K562 (cell line): ENCODE data around the gene DDX41. TPM values are rescaled to one million over a fixed set of nuclear protein-coding genes. Genes with fewer than 3 reads are reported as not detected.
"Not testable (repeated sequence)": the region's sequence is repeated elsewhere in the genome, so short reads cannot be mapped to it uniquely, and the experiment has no call there.

Experiments used
- ATAC-seq: fragments of 200-7000 bp; cut with Tn5 transposase; 3 replicates; pipeline ENCODE4 v1.9.1; 2020; ENCODE audit warnings: moderate library complexity
- BruUV-seq: library from RNA; stranded (reverse); fragments of 400-500 nt; replicated peaks from 2 replicates; lab custom pipeline; 2021; lab: Mats Ljungman, UMichigan
- CTCF ChIA-PET: fragments of 300-600 bp; formaldehyde crosslinking; extraction: SDS; loops from one replicate; lab custom pipeline; 2021; ENCODE audit warnings: low intra/inter-chr PET ratio; lab: Yijun Ruan, JAX
- POLR2A ChIA-PET: fragments of 300-600, 350-650 bp; sonication (Branson Sonifier 250); formaldehyde crosslinking; extraction: SDS; loops from one replicate; lab custom pipeline; 2021; ENCODE audit warnings: antibody characterized with exemption, inconsistent platforms; lab: Yijun Ruan, JAX
- DNase-seq, 4 experiments: peaks; one replicate each; pipeline versions ENCODE4 v3.0.0 to v3.0.0-alpha.2; 2011 to 2018; ENCODE audit warnings: low spot score in 3 of 4, mixed read lengths in 3 of 4; ENCODE audit errors: extremely low read depth in 1 of 4
- FAIRE-seq: peaks from 2 replicates; lab custom pipeline; 2011; peaks lifted over from hg19 to GRCh38; lab: Jason Lieb, UNC
- H2AFZ ChIP-seq: 2 replicates; pipeline ENCODE4 v1.6.0; 2011; ENCODE audit warnings: low read depth, low read length, control low read depth, inconsistent platforms
- H3K27ac ChIP-seq: fragments of 200-600 bp; 3 replicates; pipeline ENCODE4 v1.8.0; 2011; ENCODE audit warnings: low read depth, mild to moderate bottlenecking, control low read depth, inconsistent platforms, low read length, moderate library complexity, mixed read lengths; ENCODE audit errors: extremely low read depth
- H3K27me3 ChIP-seq, 2 experiments: fragments of 300-600 bp in 1 of 2; 2 replicates in 1 of 2; 3 replicates in 1 of 2; pipeline versions ENCODE4 v1.6.0 to v1.8.0; 2011; ENCODE audit warnings: inconsistent platforms in 2 of 2, low read length in 2 of 2, mild to moderate bottlenecking in 1 of 2, mixed read lengths in 1 of 2, moderate library complexity in 1 of 2; ENCODE audit not compliant: control insufficient read depth in 2 of 2, insufficient read depth in 2 of 2
- H3K36me3 ChIP-seq: fragments of 300-600 bp; 3 replicates; pipeline ENCODE4 v1.8.0; 2011; ENCODE audit warnings: mild to moderate bottlenecking, low read length, inconsistent platforms; ENCODE audit not compliant: control insufficient read depth, insufficient read depth
- H3K4me1 ChIP-seq, 2 experiments: fragments of 200-600 bp in 1 of 2; replicated peaks in 1 of 2; 2 replicates in 1 of 2; 3 replicates in 1 of 2; pipeline versions ENCODE4 v1.5.1 to v1.8.0; 2011; ENCODE audit warnings: inconsistent platforms in 2 of 2, low read length in 2 of 2, mild to moderate bottlenecking in 1 of 2, mixed read lengths in 1 of 2, moderate library complexity in 1 of 2; ENCODE audit not compliant: control insufficient read depth in 2 of 2, insufficient read depth in 2 of 2
- H3K4me2 ChIP-seq: 2 replicates; pipeline ENCODE4 v1.6.1; 2011; ENCODE audit warnings: low read length, control low read depth, inconsistent platforms, mixed read lengths; ENCODE audit not compliant: insufficient read depth
- H3K4me3 ChIP-seq: fragments of 200-600 bp; sonication (generic), shearing (Covaris generic); 2 replicates; pipeline ENCODE4 v1.5.1; 2016; ENCODE audit warnings: control low read depth, inconsistent platforms
- H3K79me2 ChIP-seq: fragments of 200-600 bp; 3 replicates; pipeline ENCODE4 v1.8.0; 2011; ENCODE audit warnings: low read length, inconsistent platforms; ENCODE audit not compliant: control insufficient read depth, insufficient read depth
- H3K9ac ChIP-seq, 2 experiments: 2 replicates each; pipeline versions ENCODE4 v1.6.0 to v1.6.1; 2011; ENCODE audit warnings: low read depth in 2 of 2, low read length in 2 of 2, control low read depth in 1 of 2, inconsistent platforms in 1 of 2, mild to moderate bottlenecking in 1 of 2, mixed read lengths in 1 of 2; ENCODE audit not compliant: insufficient read depth in 1 of 2
- H3K9me1 ChIP-seq: one replicate; pipeline ENCODE4 v1.6.0; 2011; ENCODE audit warnings: inconsistent platforms, mild to moderate bottlenecking, low read length, moderate library complexity; ENCODE audit not compliant: control insufficient read depth, insufficient read depth
- H3K9me3 ChIP-seq: replicated peaks from 2 replicates; pipeline ENCODE4 v1.5.1; 2011; ENCODE audit warnings: low read depth, low read length, inconsistent platforms; ENCODE audit not compliant: control insufficient read depth, insufficient read depth
- H4K20me1 ChIP-seq: replicated peaks from 2 replicates; pipeline ENCODE4 v1.6.1; 2011; ENCODE audit warnings: low read length, inconsistent platforms, mixed read lengths; ENCODE audit not compliant: control insufficient read depth, insufficient read depth
- KDM2B ChIP-seq: fragments of 250-450 bp; sonication (Bioruptor Pico); IDR thresholded peaks from 2 replicates; pipeline ENCODE4 v1.8.0; 2021; ENCODE audit warnings: mild to moderate bottlenecking, moderate library complexity
- POLR2G ChIP-seq: fragments of 200-400 bp; formaldehyde crosslinking; IDR thresholded peaks from 2 replicates; pipeline ENCODE4 v1.6.1; 2017; ENCODE audit warnings: low read depth, mild to moderate bottlenecking, antibody characterized with exemption, low read length, moderate library complexity
- RERE ChIP-seq: sonication (generic); formaldehyde crosslinking; IDR thresholded peaks from 2 replicates; pipeline ENCODE4 v1.8.0; 2023; ENCODE audit warnings: missing genetic modification reagents, mild to moderate bottlenecking, borderline replicate concordance
- WGBS: fragments of 100-300 bp; shearing (Covaris generic); methylation state at CpG from one replicate; pipeline ENCODE4 v1.1.6; 2016; ENCODE audit warnings: low coverage, mixed read lengths; ENCODE audit not compliant: insufficient coverage; ENCODE audit errors: missing lambda C conversion rate; 5-methylcytosine and 5-hydroxymethylcytosine counted together
- in situ Hi-C: fragments of 300-500 bp; cut with MboI; formaldehyde crosslinking; loops from 4 replicates; pipeline ENCODE4 v1.15.0; 2018; ENCODE audit warnings: inconsistent platforms, mixed read lengths
- intact Hi-C: fragments of 100-400 bp; cut with micrococcal nuclease; formaldehyde crosslinking; loops from 2 replicates; pipeline ENCODE4 v1.14.2; 2022
- polyA plus RNA-seq, 8 experiments: library from polyadenylated mRNA; depleted of rRNA in 4 of 8; stranded (reverse) in 5 of 8; unstranded in 3 of 8; fragments of >200 nt; fragmentation: Nextera tagmentation in 2 of 8; fragmentation: Illumina TruSeq in 1 of 8; extraction: Ambion mirVana in 2 of 8; extraction: Trizol in 1 of 8; gene quantifications; 2 replicates each; pipeline versions ENCODE4 v1.2.1 to v1.2.3, GENCODE V29; 2011 to 2014; ENCODE audit warnings: inconsistent platforms in 1 of 8, missing spikeins in 1 of 8
- total RNA-seq, 7 experiments: library from RNA; depleted of rRNA in 6 of 7; stranded (reverse); fragments of >200 nt in 6 of 7; fragmentation: Illumina TruSeq in 2 of 7; extraction: Trizol in 2 of 7; gene quantifications; 2 replicates each; pipeline versions ENCODE4 v1.2.1 to v1.2.3, GENCODE V29; 2011 to 2021; ENCODE audit warnings: low replicate concordance in 1 of 7

DDX41 gene
- total and polyA plus RNA-seq, 9 of the 15 experiments (the other 6 are each of a cell fraction or from before 2014, with no cell fraction given): 38.2 to 284 (median 116) TPM

GRCh38 chr5:177535125-177535524 lies 18.4 kb upstream of the DDX41 start (continued):
- TF ChIP-seq RERE (CRISPR knock-in tag): no peak
- no peak for TF ChIP-seq POLR2G
- no peak for TF ChIP-seq KDM2B (CRISPR knock-in tag)

GRCh38 chr5:177534433-177534832 lies 17.7 kb upstream of the DDX41 start:
- BruUV-seq, H3K4me3 ChIP-seq, intact Hi-C loops, in situ Hi-C loops, H3K79me2 ChIP-seq, H3K9ac ChIP-seq, H2AFZ ChIP-seq, CTCF ChIA-PET, FAIRE-seq, H3K4me2 ChIP-seq, H3K9me1 ChIP-seq, H3K27me3 ChIP-seq, DNase-seq, H3K9me3 ChIP-seq, ATAC-seq, H3K27ac ChIP-seq: not testable (repeated sequence)
- H3K36me3 ChIP-seq: peaks cover 93% of the 10 kb centered on the region
- POLR2A ChIA-PET: interaction anchor here (0.6 to 3.1 kb wide), 5 partner anchors 11 to 26 kb away, joined by 3 to 14 read pairs (median 6); no protein-coding TSS in a partner anchor
- peaks cover 10% of the 10 kb centered on the region for H4K20me1 ChIP-seq
- 95% methylated on average over 7 of the region's 7 CpGs for WGBS
- H3K4me1 ChIP-seq: peaks cover 14 to 16% of the 10 kb centered on the region in 2 experiments
